Raji (cell line): ENCODE results near the gene COMMD10.

ENCODE experiments used
- POLR2A ChIP-seq: IDR thresholded peaks from 2 replicates; pipeline ENCODE4 v1.6.1; 2011; ENCODE audit warnings: low read depth, low read length, control low read depth; ENCODE audit not compliant: insufficient read depth

COMMD10 gene

DNA sequence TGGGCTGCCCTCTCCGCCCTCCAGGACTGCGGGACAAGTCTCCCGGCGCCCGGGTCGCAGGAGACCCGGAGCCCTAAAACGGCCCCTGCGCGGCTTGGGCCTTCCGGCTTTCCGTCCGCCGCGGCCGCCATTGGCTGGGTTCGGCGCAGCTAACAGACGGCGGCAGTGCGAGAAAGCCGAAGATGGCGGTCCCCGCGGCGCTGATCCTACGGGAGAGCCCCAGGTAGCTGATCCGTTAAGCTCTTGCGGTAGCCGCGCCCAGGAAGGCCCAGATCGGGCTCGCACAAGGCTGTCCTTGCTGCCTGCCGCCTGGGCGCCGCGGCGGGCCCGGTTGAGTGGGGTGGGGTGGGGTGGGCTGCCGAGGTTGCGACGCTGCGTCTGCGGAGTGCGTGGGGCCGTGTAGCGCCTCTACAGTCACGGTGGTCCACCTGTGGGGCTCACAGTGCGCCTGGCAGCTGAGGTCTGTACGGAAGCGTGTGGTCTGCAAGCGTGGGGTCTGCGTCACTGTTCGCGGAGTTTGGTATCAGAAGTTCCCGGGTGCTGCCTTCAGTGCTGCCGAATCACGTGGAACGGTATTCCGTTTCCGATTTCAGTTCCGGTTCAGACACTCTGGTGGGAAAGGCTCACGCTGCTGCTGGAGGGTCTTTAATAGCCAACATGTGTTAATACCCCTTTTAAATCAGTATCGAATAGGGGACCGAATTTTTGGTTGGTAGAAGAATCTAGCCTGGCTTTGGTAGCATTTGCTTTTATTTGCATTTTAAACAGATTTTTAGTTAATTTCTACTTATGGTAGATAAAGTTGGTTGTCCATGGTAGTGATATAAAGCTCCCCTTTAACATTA lies at the start of gene COMMD10:
COMMD10 (plus strand) TSS at position 155 of the 845 bp plus-strand sequence.
- TF ChIP-seq POLR2A: peak; percentile 90

GRCh38 chr5:116035123-116035522 lies 49.7 kb upstream of the COMMD10 start:
- TF ChIP-seq POLR2A: no peak

DNA sequence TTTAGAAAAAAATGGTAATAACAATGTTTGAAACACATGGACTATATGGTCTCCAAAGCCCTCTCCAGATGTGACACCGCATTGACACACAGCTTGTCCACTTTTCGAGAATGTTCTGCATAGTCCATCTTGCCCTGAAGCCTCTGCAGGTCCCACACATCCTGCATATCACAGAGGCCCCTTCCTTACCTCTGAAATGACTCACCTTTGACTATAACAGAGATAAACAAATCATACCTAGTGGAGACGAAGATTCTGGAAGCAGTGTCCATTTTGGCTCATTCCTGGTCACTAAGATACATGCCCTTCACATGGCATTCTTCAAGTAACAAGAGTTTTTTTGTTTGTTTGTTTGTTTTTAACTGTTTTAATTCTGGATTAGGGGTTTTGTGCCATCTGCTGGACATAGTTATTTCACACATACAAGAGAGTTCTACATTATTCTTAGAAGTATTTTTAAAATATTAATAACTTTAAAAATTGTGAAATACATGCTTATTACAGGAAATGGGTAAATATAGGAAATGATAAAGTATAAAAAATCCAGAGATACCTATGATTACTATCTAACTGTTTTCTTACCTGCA lies 47.5 kb upstream of the COMMD10 start:
- TF ChIP-seq POLR2A: no peak

GRCh38 chr5:116038817-116039216 lies 46.0 kb upstream of the COMMD10 start:
- TF ChIP-seq POLR2A: no peak

GRCh38 chr5:116042375-116042774 lies 42.5 kb upstream of the COMMD10 start:
- no peak for TF ChIP-seq POLR2A

- no peak for TF ChIP-seq POLR2A
These were observed 40.8 kb upstream of the COMMD10 start for GRCh38 chr5:116044073-116044472.

GRCh38 chr5:116045821-116046220 lies 39.0 kb upstream of the COMMD10 start:
- TF ChIP-seq POLR2A: no peak

GRCh38 chr5:116046261-116046660 lies 38.6 kb upstream of the COMMD10 start:
- no peak for TF ChIP-seq POLR2A

DNA sequence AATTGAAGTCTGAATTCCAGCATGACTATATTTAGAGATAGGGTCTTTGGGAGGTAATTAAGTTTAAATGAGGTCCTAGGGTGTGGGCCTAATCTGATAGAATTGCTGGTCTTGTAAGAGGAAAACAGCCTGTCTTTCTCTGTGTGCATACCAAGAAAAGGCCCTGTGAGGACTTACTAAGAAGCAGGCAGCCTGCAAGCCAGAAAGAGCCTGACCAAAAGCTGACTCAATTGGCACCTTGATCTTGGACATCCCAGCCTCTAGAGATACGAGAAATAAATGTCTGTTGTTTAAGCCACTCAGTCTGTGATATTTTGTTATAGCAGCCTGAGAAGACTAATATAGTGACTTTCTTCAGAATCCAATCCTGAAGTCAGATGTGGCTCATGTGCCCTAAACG lies 38.0 kb upstream of the COMMD10 start:
- TF ChIP-seq POLR2A: no peak

- TF ChIP-seq POLR2A: no peak
These were observed 26.4 kb upstream of the COMMD10 start for GRCh38 chr5:116058346-116058936.

DNA sequence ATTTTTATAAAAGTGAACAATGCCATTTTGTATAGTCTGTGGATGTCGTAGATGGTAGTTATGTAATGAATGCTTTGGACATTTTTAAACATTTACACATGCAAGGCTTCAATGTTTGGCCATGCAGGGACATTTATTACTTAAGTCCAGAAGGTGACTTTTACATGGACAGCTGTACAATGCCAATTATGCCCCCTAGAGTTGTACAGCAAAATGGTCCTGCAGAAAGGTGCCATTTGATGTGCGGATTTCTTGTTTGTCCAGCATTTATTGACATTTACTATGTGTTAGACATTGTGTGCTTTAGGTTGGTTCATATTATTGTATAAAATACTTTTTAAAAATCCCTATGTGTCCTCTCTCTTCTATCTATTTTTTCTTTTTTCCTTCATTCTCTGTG lies 22.5 kb upstream of the COMMD10 start:
- TF ChIP-seq POLR2A: no peak

GRCh38 chr5:116063950-116064349 lies 20.9 kb upstream of the COMMD10 start:
- TF ChIP-seq POLR2A: no peak

GRCh38 chr5:116068028-116068632 lies 16.7 kb upstream of the COMMD10 start:
- no peak for TF ChIP-seq POLR2A

DNA sequence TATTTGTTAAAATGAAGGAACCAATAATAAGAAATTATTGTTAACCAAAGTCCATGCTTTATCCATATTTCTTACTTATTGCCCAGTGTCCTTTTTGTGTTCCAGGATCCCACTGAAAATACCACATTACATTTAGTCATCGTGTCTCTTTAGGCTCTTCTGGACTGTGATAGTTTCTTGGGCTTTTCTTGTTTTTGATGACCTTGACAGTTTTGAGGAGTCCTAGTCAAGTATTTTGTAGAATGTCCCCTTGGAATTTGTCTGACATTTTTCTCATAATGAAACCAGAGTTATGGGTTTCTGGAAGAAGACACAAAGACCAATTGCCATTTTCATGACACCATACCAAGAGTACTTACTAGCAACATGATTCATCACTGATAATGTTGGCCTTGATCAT lies 13.6 kb upstream of the COMMD10 start:
- TF ChIP-seq POLR2A: no peak

DNA sequence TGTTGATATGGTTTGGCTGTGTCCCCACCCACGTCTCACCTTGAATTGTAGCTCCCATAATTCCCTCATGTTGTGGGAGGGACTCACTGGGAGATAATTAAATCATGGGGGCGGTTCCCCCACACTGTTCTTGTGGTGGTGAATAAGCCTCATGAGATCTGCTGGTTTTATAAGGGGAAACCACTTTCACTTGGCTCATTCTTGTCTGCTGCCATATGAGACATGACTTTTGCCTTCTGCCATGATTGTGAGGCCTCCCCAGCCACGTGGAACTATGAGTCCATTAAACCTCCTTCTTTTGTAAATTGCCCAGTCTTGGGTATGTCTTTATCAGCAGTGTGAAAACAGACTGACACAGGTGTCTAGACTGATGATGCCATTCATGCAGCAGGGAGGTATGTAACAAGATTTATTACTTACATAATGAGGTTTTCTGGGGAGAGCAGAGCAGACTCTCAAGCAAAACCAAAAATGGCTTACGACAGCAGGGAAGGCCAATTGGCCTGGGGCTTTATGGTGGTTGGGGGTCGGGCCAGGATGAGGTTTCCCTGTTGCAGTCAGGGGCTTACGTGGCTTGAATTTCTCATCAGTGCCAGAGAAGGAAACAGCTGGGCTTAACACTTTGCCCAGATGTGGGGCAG lies 9.5 kb upstream of the COMMD10 start:
- no peak for TF ChIP-seq POLR2A
